DMS79 (cell line): Measurements from ENCODE around the gene GATB.
"Not testable (repeated sequence)": the region's sequence is repeated elsewhere in the genome, so short reads cannot be mapped to it uniquely, and the experiment has no call there.

Experiments
- DNase-seq: peaks from one replicate; lab custom pipeline; 2025; lab: John Stamatoyannopoulos, UW

The GATB gene

GRCh38 chr4:151785484-151786157 lies 24.8 kb upstream of the GATB start:
- DNase-seq = no peak

- DNase-seq = no peak
Measured at GRCh38 chr4:151784706-151785105, 23.9 kb upstream of the GATB start.

DNA sequence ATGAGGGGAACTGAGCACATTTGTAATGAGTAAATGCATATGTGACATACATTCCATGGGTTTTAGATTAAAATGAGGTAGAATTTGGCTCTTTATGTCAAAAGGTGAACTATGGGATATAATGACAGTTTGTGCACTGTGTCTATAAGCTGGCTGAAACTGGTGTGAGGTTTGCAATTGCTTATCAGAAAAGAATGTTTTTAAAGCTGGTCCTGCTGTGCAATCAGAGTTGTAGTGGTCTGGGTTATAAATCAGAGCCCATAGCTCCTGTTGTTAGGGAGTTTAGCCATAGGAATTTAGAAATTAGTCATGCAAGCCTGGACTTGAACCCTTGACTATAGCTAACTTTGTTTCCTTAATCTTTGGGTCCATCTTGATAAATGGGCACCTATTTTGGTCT lies 23.1 kb upstream of the GATB start:
- no peak for DNase-seq

GRCh38 chr4:151782296-151782695 lies 21.5 kb upstream of the GATB start:
- DNase-seq = no peak

DNA sequence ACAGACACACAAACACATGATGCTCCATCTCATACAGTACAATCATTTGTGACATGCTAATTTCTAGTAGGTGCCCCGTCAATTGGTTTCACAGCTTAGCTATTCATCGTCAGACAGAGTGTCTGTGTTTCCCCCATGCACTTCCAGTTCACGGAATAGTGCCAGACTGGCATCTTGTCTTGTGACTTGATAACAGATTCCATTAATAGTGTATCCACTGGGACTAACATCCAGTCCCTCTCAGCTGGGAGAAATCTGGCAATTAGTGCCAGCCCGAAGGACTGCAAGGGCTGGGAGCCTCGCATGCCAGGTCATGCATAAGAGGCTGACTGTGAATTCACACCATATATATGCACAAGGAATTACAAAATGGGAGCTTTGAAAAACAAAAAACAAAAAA lies 20.2 kb upstream of the GATB start:
- DNase-seq = no peak

DNA sequence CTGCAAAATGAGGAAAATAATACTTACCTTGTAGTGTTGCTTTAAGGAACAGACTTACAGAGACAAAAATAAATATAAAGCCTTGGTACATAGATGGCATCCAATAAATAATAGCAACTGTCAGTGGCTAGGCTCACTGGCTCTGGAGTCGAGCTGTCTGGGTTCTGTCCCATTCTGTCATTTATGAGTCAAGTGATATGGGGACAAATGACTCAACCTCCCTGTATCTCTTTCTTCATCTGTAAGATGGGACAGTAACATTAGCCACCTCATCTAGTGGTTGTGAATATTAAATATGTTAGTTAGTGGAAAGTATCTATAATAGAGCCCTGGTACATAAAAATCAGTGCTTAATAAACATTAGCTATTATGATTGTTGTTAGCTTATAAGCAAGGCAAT lies 16.7 kb upstream of the GATB start:
- no peak for DNase-seq

- no peak for DNase-seq
Measured at GRCh38 chr4:151774324-151774723, 13.5 kb upstream of the GATB start.

DNA sequence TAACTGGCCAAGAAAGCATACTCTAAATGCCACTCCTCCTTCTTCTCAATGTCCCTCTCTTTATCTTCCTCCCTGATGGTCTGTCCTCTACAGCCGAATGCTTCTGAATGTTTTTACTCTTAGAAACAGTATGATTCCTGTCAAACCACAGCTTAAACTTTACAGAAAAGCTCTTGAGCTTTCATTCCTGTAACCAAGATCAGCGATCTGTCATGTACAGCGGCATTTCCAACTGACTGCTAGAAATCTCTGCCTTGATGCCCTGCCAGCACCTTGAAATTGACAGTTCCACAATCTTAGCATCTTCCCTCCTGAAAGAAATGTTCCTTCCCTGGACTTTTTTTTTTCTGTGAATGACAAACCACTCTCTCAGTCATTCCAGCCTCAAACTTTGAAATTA lies 11.5 kb upstream of the GATB start:
- DNase-seq = no peak

DNA sequence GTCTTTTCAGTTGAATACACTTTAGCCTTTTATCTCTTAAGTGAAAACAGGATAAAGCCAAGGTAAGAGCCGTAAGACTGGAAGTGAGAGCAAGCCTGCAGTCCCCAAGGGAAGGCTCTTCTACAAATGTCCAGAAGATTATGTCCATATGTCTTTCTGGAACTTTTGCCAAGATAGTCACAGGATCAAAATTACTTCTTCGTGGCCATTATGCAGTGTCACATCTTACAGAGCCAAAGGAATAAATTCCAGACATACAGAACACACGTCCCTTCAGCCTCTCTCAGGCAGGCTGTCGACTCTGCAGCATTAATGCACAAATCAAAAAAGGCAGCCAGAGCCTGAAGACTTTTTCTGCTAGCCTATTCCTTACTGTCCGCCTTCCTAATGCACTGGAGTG lies 10.9 kb upstream of the GATB start:
- no peak for DNase-seq

DNA sequence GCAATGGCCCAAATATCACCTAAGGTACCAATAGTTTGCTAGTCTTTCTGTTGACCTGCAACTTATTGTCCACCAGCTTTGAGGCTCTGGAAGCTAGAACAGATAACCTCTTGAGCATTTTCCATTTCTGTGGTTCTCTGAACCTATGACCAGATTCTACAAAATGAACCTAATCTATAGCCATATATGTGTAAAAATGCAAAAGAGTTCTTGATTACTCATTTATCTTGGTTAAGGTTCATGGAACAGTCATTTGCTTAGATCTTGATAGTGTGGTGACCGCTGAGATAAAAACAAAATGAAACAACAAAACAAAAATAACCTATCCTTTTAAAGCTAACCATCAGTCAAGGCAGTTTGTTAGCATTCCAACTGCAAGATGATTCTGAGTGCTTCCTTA lies 9.3 kb upstream of the GATB start:
- no peak for DNase-seq

GRCh38 chr4:151768835-151769234 lies 8.0 kb upstream of the GATB start:
- DNase-seq = no peak

DNA sequence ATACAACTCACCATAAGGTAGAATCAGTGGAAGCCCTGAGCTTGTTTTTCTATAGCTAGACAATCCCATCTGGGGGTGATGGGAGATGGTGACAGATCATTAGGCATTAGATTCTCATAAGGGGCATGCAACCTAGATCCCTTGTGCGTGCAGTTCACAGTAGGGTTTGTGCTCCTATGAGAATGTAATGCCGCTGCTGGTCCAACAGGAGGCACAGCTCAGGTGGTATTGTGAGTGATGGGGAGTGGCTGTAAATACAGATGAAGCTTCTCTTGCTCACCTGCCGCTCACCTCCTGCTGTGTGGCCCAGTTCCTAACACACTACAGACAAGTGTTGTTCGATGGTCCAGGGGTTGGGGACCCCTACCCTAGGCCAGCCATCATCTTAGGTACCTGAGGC lies 5.9 kb upstream of the GATB start:
- no peak for DNase-seq

- DNase-seq = no peak
Measured at GRCh38 chr4:151760002-151760401, 805 bp downstream of the GATB start.

GRCh38 chr4:151753056-151753455 lies 7.8 kb downstream of the GATB start:
- no peak for DNase-seq

DNA sequence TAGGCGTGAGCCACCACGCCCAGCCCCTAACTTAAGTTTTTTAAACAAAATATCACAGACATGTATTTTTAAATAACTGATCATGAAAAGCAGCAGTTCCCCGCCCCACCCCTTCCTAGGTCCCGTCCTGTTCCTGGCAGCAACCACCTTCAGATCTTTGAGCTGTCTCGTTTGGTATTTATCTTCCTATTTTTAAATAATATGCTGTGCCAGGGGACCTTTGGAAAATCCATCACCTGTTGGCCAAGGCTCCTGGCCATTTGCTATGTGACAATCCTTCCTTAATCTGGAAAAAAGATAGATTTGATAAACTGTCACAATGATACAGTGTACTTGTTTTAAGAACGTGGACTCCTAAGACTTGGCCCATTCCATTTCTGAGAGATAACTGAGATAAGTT lies 10.7 kb downstream of the GATB start:
- no peak for DNase-seq

DNA sequence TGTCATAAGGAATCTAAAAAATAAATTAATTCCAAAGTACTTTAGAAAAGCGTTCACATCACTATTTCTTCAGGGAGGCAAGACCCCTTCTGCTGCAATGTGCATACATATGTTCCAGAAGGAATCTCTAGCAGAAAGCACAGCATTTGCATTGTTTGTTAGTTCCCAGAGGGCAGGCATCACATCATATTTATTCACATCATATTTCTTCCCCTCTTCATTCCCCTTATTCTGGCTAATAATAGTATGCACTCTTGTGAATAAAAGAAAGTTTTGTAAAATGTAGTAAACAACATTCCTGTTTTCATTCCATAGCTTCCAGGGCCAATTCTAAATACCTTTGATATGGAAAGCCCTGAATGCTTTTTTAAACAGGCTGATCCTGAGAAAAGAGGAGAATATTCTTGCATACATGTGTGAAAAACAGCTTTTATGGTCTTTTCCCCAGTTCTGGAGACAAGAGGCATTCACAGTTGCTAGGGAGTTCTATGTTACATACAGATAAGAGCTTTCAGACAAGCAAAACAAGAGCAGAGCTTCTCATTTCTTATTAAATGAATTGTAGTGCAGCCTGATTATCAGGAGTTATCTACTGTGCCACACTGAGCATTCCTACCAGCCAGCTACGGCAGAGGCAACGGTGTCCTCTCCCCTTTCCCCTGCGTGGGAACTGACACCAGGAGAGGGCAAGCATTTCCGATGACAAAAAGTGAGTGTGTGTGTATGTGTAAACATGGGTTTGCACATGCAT lies 15.2 kb downstream of the GATB start:
- DNase-seq = no peak

GRCh38 chr4:151744614-151745013 lies 16.2 kb downstream of the GATB start:
- no peak for DNase-seq

DNA sequence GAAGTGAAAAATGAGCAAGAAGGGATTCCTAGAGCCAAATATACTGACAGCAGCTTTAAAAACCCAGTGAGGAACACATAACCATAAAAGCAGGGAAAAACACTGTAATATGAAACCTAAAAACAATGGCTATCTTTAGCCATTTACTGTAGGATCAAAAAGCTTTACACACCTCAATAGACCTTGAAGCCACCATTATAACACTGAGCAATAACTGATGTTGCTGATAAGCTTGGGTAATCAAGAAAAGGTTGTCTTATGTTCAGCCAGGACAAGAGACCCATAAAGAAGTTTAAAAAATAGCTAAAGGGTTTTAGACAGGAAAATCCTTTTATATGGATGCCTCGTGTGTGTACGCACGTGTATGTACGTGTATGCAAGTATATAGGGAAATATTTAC lies 16.9 kb downstream of the GATB start:
- DNase-seq = no peak

- no peak for DNase-seq
Measured at GRCh38 chr4:151743128-151743854, 17.5 kb downstream of the GATB start.

DNA sequence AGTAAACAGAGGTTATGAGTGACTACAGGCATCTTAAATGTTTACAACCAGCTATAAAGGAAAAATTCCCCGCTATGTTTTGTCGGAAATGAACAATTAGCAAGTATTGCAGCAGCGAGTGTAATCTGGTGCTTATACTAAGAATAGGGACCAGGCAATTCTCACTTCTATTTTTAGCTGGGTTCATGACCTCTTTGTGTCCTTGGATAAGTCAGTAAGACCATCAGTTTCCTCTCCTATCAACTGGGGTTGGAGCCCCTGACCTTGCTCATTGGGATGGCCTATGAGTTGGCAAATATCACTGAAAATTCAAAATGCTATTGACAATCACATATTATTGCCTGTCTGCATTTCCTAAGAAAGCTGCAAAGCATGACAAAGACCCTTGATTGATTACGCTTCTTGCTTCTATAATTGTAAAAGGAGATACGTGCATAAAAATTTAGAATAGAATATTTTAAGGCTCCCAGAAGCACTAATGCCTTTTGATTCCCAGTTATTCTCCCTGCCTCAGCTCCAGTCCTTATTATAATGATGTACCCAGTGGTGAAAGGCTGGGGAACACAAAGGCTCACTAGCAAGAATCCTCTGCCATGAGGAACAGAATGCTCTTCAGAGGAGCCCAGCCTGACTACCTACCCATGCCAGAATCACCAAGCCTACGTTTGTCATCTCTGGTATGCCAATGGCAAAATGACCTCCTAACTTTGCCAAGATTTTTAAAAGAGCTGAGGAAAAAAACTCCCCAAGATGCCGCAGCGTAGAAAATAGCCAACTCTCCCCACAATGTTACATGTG lies 21.9 kb downstream of the GATB start:
- no peak for DNase-seq

- DNase-seq = not testable (repeated sequence)
Measured at GRCh38 chr4:151736852-151737251, 24.0 kb downstream of the GATB start.

GRCh38 chr4:151736361-151736760 lies 24.4 kb downstream of the GATB start:
- DNase-seq = no peak
